ENCODE measurements around the gene INPP5D.
"Not testable (repeated sequence)": the region's sequence is repeated elsewhere in the genome, so short reads cannot be mapped to it uniquely, and the experiment has no call there.

The INPP5D gene

GRCh38 chr2:233186851-233187250, 126.7 kb downstream of the INPP5D start:
- TF ChIP-seq CTCF (IDR thresholded peaks at IDR 0.05; ENCODE audit: insufficient read depth, low read depth, low read length, missing control alignments) = no peak
- H3K4me3 ChIP-seq (ENCODE audit: low read depth, low read length) = no peak overlapping the region
- DNase-seq (ENCODE audit: low read depth) = no peak

GRCh38 chr2:233189025-233189424, 128.9 kb downstream of the INPP5D start:
- no peak for TF ChIP-seq CTCF (IDR thresholded peaks at IDR 0.05; ENCODE audit: insufficient read depth, low read depth, low read length, missing control alignments)
- DNase-seq (ENCODE audit: low read depth) = no peak
- no peak overlapping the region for H3K4me3 ChIP-seq (ENCODE audit: low read depth, low read length)

GRCh38 chr2:233191016-233191415, 130.9 kb downstream of the INPP5D start:
- not testable (repeated sequence) for DNase-seq (ENCODE audit: low read depth); H3K4me3 ChIP-seq (ENCODE audit: low read depth, low read length)

GRCh38 chr2:233193738-233194137, 133.6 kb downstream of the INPP5D start:
- no peak overlapping the region for H3K4me3 ChIP-seq (ENCODE audit: low read depth, low read length)
- TF ChIP-seq CTCF (IDR thresholded peaks at IDR 0.05; ENCODE audit: insufficient read depth, low read depth, low read length, missing control alignments) = no peak
- DNase-seq (ENCODE audit: low read depth) = no peak

GRCh38 chr2:233195027-233195426, 134.9 kb downstream of the INPP5D start:
- no peak overlapping the region for H3K4me3 ChIP-seq (ENCODE audit: low read depth, low read length)
- no peak for DNase-seq (ENCODE audit: low read depth)
- no peak for TF ChIP-seq CTCF (IDR thresholded peaks at IDR 0.05; ENCODE audit: insufficient read depth, low read depth, low read length, missing control alignments)

GRCh38 chr2:233197022-233197421, 136.9 kb downstream of the INPP5D start:
- no peak for DNase-seq (ENCODE audit: low read depth)
- TF ChIP-seq CTCF (IDR thresholded peaks at IDR 0.05; ENCODE audit: insufficient read depth, low read depth, low read length, missing control alignments) = no peak

GRCh38 chr2:233198026-233198425, 137.9 kb downstream of the INPP5D start:
- H3K4me3 ChIP-seq (ENCODE audit: low read depth, low read length) = no peak overlapping the region
- TF ChIP-seq CTCF (IDR thresholded peaks at IDR 0.05; ENCODE audit: insufficient read depth, low read depth, low read length, missing control alignments) = no peak
- DNase-seq (ENCODE audit: low read depth) = no peak

More at GRCh38 chr2:233197022-233197421, 136.9 kb downstream of the INPP5D start:
- H3K4me3 ChIP-seq (ENCODE audit: low read depth, low read length) = no peak overlapping the region

Measured in GM12865 (cell line).